Fibroblast of mammary gland (primary cell): ENCODE results near the gene SLC13A5.

ENCODE experiments used
- DNase-seq: peaks from one replicate; pipeline ENCODE4 v3.0.0-alpha.2; 2010; ENCODE audit warnings: low read depth
- H3K4me3 ChIP-seq: 2 replicates; pipeline ENCODE4 v1.5.1; 2011; ENCODE audit warnings: low read depth, mild to moderate bottlenecking, low read length, moderate library complexity; ENCODE audit not compliant: control insufficient read depth
- CTCF ChIP-seq: conservative IDR thresholded peaks from 2 replicates; pipeline ENCODE4 v1.5.1; 2011; ENCODE audit warnings: low read depth, low read length, inconsistent platforms; ENCODE audit not compliant: control insufficient read depth, insufficient read depth

SLC13A5 gene

GRCh38 chr17:6636616-6637457 is 76.3 kb downstream of the SLC13A5 start:
- DNase-seq = no peak
- H3K4me3 ChIP-seq = no peak overlapping the region
- no peak for TF ChIP-seq CTCF

DNA sequence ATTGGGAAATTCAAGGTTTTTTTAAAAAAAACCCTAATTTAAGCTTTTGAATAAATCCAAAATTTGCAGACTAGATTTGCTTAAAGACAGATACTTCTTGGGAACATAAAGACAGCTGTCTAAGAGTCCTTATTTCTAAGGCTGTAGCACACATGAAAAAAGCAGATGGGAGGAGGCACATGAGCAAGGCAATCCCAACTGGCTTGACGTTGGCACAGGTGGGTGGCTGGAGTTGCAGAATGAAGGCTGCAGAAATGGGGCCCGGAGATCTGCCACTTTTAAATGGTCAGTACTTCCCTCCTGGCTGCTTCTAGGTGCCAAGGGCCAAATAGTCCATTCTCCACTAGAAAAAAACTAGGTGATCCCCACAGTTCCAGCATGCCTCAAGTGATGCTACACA is 77.1 kb downstream of the SLC13A5 start:
- TF ChIP-seq CTCF = no peak
- DNase-seq = no peak
- no peak overlapping the region for H3K4me3 ChIP-seq
